Left hindlimb (tissue), 1 donor: ENCODE measurements around the gene IL25.
"Not testable (repeated sequence)": the region's sequence is repeated elsewhere in the genome, so short reads cannot be mapped to it uniquely, and the experiment has no call there.

ENCODE experiments used
- DNase-seq: peaks from one replicate; pipeline ENCODE4 v3.0.0-alpha.2; 2018

IL25 gene

DNA sequence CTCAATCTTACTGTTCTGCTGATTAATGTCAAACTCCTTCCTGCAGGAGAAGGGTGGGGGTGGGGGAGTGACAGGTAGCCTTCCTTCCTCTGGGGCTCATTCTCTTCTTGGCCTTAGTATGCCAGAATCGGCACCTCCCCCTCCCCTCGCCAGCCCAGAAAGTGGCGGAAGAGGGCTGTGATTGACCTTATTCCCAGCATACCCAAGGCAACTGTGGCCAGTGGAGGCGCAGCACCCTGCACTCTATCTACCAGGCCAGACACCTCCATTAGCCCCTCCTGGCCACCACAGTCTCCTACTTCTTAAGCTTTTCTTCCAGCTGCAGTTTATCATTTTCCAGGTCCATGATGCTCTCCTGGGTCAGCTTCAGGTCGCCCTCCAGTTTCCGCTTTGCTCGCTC is 20.0 kb downstream of the IL25 start:
- no peak for DNase-seq

DNA sequence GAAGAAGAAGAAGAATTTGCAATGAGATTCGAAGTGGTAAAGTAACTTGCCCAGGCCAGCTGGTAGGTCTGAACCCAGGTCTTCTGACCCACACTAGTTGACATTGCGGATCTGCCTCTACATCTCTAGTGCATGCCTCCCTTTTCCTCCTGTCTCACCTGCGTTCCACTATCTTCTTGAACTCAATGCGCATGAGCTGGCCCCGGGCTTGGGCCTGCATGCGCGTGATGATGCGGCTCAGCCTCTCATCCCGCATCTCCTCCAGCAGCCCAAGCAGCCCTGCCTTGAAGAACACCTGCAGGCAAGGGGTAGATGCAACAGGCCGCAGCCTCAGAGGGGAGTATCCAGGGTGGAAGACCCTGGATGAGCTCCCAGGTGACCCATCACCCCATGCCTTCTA is 23.5 kb downstream of the IL25 start:
- DNase-seq = no peak

DNA sequence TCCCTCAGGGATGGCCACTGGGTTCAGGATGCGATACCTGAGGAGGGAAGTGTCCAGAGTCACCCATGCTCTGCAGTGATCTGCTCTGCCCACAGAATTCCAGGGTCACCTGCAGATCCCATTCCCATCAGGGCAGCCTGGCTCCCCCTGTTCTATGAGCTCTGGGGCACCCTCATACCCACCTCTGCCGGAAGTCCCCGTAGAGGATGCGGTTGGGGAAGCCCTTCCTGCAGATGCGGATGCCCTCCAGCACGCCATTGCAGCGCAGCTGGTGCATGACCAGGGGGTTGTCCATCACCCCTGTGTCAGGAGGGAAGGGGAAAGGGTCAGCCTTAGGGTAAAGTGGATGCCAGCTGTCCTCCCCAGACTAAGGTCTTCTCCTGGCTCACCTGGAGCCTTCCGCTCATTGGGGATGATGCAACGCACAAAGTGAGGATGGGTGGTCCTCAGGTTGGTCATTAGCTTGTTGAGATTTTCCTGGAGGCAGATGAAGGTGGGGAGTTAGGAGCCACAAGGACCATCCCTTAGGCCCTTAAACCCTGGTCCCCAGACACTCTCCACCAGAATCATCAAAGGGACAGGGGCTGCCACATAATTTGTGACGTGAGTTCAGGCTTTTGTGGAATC is 24.3 kb downstream of the IL25 start:
- no peak for DNase-seq

DNA sequence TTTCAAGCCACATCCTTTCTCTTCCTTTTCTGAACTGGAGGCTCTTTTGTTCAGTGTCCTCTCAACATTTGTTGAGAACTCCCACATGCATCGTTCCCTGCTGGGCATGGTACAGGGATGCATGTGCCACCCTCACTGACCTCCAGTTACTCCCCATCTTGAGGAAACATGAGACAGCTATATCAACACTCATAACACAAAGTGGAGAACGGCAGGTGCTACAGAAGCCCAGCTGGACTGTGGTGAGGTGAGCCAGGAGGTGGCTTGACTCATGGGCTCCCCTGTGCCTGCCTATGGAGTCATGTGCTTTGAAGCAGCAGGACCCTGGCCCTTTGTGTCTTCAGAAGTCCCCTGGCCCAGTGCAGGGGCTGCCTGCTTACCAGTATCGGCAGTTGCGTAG is 25.7 kb downstream of the IL25 start:
- no peak for DNase-seq

DNA sequence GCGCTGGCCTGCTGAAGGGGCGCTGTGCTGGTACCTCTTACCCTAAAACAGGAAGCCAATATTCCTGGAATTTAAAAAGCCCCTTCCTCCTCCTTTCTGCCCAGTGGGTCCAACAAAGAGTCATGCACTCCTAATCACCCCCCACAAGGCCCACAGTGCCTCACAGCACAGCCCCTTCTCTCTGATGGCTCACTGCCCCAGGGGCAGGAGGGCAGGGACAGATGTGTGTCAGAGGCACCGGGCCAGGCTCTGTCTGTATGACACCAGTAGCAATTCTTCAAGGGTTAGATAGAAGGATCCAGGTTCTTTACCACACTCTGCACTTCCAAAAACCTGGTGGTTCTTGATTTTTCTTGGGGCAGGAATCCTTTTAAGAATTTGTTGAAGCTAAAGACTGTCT is 26.5 kb downstream of the IL25 start:
- no peak for DNase-seq

DNA sequence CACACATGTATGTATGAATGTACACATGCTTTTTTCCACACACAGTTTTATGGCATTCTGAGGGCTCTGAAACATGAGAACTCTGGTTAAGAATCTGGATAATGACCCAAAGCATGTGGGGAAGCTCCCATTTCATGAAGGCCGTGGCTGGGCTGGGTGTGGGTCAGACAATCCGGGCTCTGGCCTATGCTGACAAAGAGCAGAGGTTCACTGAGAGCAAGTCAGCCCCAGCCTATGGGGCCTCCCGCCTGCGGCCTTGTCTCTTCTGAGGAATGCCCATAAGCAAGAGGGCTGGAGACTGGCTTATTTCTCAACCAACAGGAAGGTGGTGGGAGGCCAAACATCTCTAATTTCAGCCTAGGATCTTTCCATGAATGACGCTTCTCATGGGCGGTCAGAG is 27.0 kb downstream of the IL25 start:
- no peak for DNase-seq

DNA sequence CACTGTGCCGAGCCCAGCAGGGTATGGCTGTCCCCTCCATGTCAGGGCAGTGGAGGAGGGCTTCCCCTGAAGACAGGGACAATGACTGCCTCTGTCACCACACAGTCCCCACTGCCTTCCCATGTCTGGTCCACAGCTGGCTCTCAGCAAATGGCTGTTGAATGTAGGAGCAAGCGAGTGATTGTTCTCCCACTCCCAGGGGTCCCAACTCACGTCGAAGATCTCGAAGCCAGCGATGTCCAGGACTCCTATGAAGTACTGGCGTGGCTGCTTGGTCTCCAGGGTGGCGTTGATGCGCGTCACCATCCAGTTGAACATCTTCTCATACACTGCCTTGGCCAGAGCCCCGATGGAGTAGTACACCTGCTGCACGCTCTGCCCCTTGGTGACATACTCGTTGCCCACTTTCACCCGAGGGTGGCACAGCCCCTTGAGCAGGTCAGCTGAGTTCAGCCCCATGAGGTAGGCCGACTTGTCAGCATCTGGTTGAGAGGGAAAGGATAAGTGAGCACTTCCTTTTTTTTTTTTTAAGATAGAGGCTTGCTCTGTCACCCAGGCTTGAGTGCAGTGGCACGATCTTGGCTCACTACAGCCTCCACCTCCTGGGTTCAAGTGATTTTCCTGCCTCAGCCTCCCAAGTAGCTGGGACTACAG is 28.0 kb downstream of the IL25 start:
- DNase-seq = not testable (repeated sequence)

DNA sequence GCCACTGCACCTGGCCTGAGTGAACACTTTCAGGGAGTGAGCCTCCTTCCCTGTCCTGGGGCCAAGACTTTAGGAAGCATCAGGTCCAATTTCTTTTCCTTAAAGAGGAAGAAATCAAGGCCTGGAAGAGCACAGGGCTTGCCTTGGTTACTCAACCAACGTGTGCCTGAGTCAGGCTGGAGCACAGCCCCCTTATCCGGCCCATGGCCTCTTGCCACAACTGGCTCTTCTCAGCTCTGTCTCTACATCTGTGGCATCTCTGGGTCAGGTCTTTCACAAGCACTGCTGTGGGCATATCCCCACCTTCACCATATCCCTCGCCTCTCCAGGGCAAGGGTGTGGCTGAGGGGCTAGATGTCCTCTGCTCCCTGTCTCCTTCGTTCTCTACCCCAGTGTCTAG is 28.7 kb downstream of the IL25 start:
- DNase-seq = no peak

DNA sequence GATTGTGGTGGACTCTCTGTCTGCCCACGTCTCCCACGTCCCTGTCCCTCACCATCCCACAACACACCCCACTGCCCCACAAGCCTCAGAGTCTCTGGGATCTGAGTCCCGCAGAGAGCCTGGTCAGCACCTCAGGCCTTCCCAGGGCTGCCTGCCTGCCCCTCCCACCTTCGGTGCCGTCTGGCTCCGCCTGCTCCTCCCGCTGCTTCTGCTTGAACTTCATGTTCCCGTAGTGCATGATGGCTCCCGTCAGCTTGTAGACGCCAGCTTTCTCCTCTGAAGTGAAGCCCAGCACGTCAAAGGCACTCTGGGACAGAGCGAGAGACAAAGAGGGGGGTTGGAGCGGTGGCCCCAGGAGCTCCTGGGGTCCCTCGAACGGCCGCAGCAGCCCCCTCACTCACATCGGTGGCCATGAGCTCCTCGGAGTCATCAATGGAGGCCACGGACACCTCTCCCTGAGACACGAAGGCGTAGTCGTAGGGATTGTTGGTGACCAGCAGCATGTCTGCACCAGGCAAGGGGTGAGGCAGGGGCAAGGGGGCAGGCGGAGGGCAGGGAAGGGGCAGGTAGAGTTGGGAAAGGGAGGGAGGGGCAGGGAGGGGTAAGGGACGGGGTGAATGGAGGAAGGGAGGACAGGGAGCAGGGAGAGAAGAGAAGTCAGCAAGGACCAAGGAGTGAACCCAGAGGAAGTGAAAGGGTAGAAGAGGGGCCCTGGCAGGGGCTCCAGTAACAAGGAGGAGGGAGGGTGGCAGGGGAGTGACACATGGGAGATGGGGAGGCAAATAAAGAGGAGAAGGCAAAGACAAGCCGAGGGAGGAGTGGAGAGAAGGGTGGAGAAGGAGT is 29.9 kb downstream of the IL25 start:
- no peak for DNase-seq

DNA sequence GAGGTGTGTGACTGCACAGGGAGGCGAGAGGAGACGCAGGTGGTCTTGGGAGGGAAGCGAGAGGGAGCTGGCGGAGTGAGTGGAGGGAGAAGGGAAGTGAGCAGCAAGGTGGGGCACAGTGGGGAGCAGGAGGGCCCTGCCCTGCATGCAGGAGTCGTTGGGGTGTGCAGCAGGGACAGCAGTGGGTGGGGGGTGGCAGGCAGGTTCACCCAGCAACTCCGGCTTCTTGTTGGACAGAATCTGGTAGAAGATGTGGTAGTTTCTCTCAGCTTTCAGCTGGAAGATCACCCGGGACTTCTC is 30.5 kb downstream of the IL25 start:
- DNase-seq = no peak

DNA sequence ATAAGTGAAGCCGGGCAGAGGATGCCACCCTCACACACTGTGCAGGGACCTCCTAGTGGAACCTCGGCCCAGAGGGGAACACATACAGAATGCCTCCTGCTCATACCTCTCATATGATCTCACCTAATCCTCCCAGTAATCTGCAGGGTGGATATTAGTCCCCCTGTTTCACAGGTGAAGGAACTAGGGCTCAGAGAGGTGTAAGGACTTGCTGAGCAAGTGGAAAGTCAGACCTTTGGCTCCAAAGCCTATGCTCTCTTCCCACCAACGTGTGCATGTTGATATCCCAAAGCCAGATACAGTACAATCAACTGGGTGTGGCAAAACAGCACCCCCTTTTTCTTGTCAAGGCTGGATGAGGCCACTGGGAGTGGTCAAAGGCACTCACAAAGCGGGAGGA is 31.3 kb downstream of the IL25 start:
- no peak for DNase-seq

DNA sequence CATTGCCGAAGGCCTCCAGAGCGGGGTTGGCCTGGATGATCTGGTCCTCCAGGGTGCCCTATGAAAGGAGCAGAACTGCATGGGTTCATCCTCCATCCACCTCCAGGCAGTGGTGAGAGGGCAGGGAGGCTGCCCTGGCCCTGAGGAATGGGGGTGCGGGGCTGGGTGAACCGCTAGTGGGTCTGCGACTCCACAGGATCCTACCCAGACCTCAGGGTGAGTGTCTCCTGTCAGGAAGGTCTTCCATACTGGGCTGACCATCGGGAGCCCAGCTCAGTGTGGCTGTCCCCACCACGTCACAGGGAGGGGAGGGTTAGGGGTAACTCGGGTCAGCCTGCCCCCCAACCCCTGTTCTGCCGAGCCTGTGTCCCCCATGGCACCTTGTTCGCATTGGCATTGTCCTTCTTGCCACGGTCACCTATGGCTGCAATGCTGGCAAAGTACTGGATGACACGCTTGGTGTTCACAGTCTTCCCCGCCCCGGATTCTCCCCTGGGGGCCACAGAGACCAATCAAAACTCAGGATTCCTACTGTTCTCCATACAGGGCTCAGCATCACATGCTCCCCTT is 31.8 kb downstream of the IL25 start:
- DNase-seq = no peak

DNA sequence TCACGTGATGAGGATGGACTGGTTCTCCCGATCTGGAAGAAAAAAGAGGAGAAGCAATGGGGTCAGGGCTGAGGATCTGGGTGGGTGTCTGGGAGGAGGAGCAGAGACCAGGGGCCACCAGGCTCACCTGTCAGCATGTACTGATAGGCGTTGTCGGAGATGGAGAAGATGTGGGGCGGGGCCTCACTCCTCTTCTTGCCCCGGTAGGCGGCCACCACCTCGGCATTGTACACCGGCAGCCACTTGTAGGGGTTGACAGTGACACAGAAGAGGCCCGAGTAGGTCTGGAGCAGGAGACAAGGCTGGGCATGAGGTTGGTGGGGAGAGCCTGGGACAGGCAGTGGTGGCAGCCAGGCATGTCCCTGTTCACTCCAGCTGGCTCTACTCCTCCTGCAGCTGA is 32.5 kb downstream of the IL25 start:
- no peak for DNase-seq

DNA sequence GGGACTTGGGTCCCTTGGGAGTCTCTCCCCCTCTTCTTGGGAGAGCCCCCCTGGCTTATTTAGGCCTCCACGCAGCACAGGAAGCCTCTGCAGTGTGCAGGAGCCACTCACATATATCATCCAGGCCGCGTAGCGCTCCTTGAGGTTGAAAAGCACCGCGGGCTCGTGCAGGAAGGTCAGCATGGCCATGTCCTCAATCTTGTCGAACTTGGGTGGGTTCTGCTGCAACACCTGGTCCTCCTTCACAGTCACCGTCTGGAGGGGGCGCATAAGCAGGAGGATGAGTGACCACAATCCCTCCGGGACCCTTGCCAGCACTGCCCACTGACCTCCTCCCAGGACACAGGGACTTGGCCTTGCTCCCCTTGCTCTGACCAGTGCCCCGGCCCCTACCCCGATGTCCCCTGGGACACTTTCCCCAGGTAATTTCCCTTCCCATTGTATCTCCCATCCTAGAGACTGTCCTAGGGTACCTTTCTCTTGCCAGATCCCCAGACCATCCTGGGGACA is 33.0 kb downstream of the IL25 start:
- no peak for DNase-seq

DNA sequence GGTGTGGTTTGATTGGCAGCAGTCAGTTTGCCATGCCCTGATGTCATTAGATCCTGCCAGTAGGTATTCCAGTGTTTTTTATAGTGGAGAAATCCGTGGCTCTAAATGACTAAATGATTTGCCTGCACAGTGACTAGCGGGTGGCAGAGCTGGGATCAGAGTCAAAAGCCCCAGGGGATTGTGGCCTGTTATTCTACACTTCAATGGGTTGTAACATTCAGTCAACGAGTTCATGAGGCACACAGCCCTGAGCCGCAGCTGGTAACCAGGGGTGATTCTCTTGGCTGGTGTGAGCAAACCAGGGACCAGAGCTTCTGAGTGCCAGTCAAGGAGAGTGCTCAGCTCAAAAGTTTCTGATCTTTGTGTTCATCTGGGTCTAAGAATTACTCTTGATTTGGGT is 33.6 kb downstream of the IL25 start:
- no peak for DNase-seq

DNA sequence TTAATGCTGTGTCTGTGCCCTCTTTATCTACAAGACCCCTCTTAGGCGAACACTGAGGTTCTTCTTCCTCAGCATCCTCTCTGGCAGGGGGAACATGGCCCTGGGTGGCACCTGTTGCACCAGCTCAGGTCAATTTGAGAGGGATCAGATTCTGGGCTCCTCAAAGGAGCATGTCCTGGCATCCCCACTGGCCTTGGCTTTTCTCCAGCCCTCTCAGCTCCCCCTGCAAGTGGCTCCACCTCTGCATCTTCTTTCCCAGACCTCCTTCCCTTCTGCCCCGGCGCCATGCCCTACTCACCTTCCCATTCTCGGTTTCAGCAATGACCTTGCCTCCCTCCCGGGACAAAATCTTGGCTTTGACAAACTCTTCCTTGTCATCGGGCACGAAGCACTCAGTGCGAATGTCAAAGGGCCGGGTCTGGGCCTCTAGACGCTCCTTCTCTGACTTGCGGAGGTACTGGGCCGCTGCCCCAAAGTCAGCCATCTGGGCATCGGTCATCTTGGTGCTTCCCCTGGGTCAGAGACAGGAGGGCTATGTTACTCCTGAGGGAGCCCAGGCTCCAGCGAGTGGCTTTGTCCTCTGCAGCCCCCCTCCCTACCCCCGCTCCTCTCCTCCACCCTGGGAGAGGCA is 34.2 kb downstream of the IL25 start:
- no peak for DNase-seq

DNA sequence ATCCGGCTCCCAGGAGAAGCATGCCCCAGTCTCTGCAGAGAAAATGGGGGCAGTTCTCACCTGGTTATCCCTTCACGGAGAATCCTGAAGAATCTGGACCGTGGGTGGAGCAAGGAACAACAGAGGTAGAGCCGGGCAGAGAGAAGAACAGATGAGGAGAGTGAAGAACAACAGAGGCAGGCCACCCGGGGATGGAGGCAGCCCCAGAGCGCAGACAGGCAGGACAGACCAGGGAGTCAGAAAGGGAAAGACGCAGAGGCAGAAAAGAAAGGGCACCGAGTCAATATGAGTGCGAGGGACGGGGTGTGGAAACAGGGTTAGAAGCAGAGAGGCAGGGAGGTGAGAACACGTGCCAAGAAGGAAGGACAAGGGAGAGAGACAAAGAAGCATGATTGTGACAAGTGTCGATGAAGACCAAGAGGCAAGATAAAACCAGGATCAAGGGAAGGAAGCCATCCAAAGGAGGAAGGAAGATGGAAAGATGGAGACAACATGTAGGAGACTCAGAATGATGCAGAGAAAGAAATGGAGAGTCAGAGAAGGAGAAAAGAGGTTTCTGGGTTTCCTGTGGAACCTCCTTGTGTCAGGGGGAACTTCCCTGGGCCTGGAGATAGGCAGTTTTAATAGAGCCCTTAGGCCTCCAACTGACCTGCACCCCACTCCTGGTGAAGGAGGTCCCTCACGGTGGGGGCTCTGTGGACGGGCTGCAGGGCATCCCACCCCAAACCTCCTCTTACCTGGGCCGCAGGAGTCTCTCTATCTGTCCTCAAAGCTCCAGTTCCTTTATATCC is 35.1 kb downstream of the IL25 start, which contains the start of gene MYH6:
MYH6 (minus strand) TSS at position 758 of the 791 bp plus-strand sequence. CDS start 1,050 bp downstream, outside the sequence.
- DNase-seq = no peak

DNA sequence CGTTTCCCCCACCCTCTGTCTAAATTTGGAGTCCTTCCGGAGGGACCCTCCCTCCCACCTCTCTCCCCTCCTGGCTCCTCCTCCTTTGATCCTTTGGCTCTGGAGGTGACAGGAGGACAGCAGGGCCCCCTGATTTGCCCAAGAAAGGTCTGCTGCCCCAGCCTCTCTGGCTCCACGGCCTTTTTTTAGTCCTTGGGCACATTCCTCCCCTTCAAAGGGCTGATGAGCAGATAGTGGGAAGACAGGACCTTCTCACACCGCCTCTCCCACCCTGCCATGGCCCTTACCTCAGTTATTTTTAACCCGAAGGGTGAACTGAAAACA is 35.7 kb downstream of the IL25 start:
- no peak for DNase-seq

DNA sequence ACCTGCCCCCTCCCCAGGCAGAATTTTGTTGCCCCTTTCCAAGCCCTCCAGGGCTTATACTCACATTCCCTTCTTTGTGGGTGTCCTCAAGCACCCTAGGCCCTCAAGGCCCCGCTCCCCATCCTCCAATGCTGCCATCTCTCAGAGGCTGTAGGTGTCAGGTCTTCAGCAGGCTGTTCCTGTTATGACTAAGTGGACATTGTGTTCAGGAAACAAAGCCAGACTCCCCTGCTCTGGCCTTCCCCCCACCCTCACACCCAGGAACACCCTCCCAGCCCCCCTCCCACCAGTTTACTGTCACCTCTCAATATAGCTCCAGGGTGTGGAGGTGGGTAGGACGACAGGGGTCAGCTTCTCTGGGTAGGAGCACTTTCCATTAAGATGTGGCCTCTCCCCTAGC is 36.9 kb downstream of the IL25 start:
- DNase-seq = no peak

DNA sequence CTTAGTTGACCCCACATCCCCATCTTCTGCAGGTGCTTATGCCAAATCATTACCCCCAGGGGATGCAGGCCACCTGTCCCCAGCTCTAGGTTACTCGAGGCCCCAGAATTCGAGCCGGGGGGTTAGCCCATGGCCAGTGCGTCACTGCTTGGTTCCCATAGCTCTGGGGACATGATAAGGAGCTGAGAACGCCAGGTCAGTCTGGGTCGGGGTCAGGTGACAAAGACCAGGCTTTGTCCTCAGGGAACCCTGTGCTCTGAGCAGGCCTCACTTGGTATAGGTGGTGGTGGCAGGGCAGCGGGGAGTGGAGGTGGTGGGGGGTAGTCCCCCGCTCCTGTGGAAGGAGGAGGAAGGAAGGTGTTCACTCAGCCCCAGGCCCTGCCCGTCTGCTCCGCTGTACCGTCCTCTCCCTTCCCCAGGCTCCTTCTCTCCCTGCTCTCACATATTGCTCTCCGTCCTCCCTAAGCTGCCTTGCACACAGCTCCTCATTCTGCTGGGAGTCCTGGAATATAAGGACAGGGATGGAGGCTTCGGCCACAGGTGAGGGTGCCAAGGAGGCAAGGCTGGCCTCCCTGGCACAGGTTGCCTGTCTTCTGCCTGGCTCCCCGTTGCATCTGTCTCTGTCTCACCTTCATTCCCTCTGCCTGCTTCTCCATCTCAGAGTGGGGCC is 37.5 kb downstream of the IL25 start:
- no peak for DNase-seq

DNA sequence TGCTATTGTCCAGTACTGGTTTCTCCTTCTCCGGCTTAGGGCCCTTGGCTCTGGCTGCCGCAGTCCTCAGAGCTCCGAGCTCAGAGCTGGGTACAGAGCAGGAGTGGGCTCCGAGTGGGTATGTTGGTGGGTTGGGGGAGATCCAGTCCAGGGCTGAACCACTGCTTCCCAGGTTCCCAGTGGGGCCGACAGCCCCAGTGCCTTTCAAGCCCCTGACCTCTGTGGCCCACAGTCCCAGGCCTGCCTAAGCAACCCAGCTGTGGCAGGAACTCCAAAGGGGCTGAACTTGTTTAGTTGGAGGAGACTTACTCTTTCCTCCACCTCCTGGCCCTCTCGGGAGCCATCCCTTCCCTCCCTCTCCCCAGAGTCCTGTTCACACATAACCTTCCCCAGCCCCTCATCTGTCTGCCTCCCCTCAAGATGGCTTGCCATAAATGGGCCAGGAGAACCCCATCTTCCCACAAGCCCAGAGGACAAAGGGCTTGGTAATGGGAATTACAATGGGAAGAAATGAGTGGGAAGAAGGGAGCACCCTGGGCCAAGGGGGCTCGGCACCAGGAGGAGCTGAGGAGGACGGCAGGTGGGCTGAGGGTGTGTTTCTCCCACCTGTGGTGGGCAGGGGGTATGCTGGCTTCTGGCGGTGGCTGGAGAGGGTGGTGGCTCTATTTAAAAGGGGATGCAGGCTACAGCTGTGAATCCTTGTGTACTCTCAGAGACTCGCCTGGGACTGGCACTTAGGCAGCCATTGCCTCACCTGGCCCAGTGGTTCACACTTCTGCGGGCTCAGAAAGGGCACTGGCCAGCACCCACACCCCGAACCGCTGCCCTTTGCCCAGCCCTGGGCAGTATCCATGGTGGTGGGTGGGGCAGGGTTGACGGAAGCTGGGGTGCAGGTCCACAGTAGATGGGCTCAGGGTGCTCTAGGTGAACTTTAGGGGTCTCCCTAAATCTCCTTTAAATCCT is 39.2 kb downstream of the IL25 start:
- DNase-seq = no peak
